Measurements from ENCODE around the gene ARID3B. TPM values are rescaled to one million over a fixed set of nuclear protein-coding genes. Genes with fewer than 3 reads are reported as not detected.

Gene ARID3B
- total and polyA plus RNA-seq, 2 experiments from 2014 or later: 13.2 to 19.8 TPM

DNA sequence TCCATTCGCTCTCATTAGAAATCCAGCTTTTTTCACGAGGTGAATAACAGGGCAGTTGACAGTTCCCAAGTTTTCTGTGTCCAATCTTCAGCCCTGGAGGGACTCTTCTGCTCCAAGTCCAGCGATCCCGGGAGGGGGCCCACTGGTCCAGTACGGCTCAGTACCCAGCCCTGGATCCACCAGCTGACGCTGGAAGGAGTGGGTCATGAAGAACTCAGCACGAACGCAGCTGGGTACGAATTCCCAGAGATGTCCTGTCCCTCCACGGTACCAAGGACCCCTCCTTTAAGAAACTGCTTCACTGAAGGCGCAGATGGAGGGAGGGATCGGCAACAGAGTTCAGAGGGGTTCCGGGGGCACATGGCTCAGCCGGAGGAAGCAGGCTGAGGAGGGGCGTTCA lies 58.1 kb downstream of the ARID3B start:
- no peak for DNase-seq (ENCODE audit: low spot score)
- no peak overlapping the region for H3K4me2 ChIP-seq
- no peak overlapping the region for H2AFZ ChIP-seq
- H4K20me1 ChIP-seq (ENCODE audit: insufficient read depth, poor library complexity, severe bottlenecking): no peaks in the 10 kb centered on the region
- H3K4me1 ChIP-seq (ENCODE audit: insufficient read depth): no peaks in the 10 kb centered on the region
- no peaks in the 10 kb centered on the region for H3K9me3 ChIP-seq (ENCODE audit: low read depth)
- TF ChIP-seq, protein P1, sequence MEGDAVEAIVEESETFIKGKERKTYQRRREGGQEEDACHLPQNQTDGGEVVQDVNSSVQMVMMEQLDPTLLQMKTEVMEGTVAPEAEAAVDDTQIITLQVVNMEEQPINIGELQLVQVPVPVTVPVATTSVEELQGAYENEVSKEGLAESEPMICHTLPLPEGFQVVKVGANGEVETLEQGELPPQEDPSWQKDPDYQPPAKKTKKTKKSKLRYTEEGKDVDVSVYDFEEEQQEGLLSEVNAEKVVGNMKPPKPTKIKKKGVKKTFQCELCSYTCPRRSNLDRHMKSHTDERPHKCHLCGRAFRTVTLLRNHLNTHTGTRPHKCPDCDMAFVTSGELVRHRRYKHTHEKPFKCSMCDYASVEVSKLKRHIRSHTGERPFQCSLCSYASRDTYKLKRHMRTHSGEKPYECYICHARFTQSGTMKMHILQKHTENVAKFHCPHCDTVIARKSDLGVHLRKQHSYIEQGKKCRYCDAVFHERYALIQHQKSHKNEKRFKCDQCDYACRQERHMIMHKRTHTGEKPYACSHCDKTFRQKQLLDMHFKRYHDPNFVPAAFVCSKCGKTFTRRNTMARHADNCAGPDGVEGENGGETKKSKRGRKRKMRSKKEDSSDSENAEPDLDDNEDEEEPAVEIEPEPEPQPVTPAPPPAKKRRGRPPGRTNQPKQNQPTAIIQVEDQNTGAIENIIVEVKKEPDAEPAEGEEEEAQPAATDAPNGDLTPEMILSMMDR (IDR thresholded peaks at IDR 0.05; ENCODE audit: poor library complexity): no peak
- TF ChIP-seq EZH2phosphoT487 (IDR thresholded peaks at IDR 0.05; ENCODE audit: low read depth, severe bottlenecking, unreplicated experiment) (no peak), EZH2 (IDR thresholded peaks at IDR 0.05; ENCODE audit: borderline replicate concordance) (no peak)
- H3K79me2 ChIP-seq: no peaks in the 10 kb centered on the region
- no peaks in the 10 kb centered on the region for H3K27me3 ChIP-seq
- H3K36me3 ChIP-seq (replicated peaks; ENCODE audit: insufficient read depth, low read depth): no peaks in the 10 kb centered on the region
- H3K4me3 ChIP-seq: no peak overlapping the region
- 96% methylated on average over 15 of the region's 15 CpGs for WGBS (ENCODE audit: low lambda C conversion rate, missing lambda C conversion rate)
- no peaks in the 10 kb centered on the region for H3K9me2 ChIP-seq (replicated peaks; ENCODE audit: insufficient read depth)
- no peak overlapping the region for H3K27ac ChIP-seq

GRCh38 chr15:74603026-74603788 lies 62.2 kb downstream of the ARID3B start:
- Histone ChIP-seq H3K9me3 (ENCODE audit: low read depth) (no peaks in the 10 kb centered on the region), H3K27me3 (no peaks in the 10 kb centered on the region), H2AFZ (no peak overlapping the region), H4K20me1 (ENCODE audit: insufficient read depth, poor library complexity, severe bottlenecking) (no peaks in the 10 kb centered on the region), H3K27ac (no peak overlapping the region), H3K4me2 (no peak overlapping the region), H3K36me3 (replicated peaks; ENCODE audit: insufficient read depth, low read depth) (no peaks in the 10 kb centered on the region), H3K4me3 (no peak overlapping the region), H3K9me2 (replicated peaks; ENCODE audit: insufficient read depth) (no peaks in the 10 kb centered on the region), H3K4me1 (ENCODE audit: insufficient read depth) (no peaks in the 10 kb centered on the region), H3K79me2 (no peaks in the 10 kb centered on the region)
- 91% methylated on average over 13 of the region's 13 CpGs for WGBS (ENCODE audit: low lambda C conversion rate, missing lambda C conversion rate)
- no peak for DNase-seq (ENCODE audit: low spot score)
- no peak for TF ChIP-seq EZH2 (IDR thresholded peaks at IDR 0.05; ENCODE audit: borderline replicate concordance)
- TF ChIP-seq EZH2phosphoT487 (IDR thresholded peaks at IDR 0.05; ENCODE audit: low read depth, severe bottlenecking, unreplicated experiment): no peak
- TF ChIP-seq, protein P1 (IDR thresholded peaks at IDR 0.05; ENCODE audit: poor library complexity): no peak

GRCh38 chr15:74603789-74604705 lies 63.0 kb downstream of the ARID3B start:
- Histone ChIP-seq H3K9me2 (replicated peaks; ENCODE audit: insufficient read depth) (no peaks in the 10 kb centered on the region), H4K20me1 (ENCODE audit: insufficient read depth, poor library complexity, severe bottlenecking) (no peaks in the 10 kb centered on the region), H3K4me3 (no peak overlapping the region), H3K79me2 (no peaks in the 10 kb centered on the region), H3K27me3 (no peaks in the 10 kb centered on the region), H2AFZ (no peak overlapping the region), H3K27ac (no peak overlapping the region), H3K9me3 (ENCODE audit: low read depth) (no peaks in the 10 kb centered on the region), H3K4me2 (no peak overlapping the region), H3K4me1 (ENCODE audit: insufficient read depth) (no peaks in the 10 kb centered on the region), H3K36me3 (replicated peaks; ENCODE audit: insufficient read depth, low read depth) (no peaks in the 10 kb centered on the region)
- no peak for TF ChIP-seq EZH2 (IDR thresholded peaks at IDR 0.05; ENCODE audit: borderline replicate concordance)
- TF ChIP-seq EZH2phosphoT487 (IDR thresholded peaks at IDR 0.05; ENCODE audit: low read depth, severe bottlenecking, unreplicated experiment): no peak
- TF ChIP-seq, protein P1 (IDR thresholded peaks at IDR 0.05; ENCODE audit: poor library complexity): no peak
- WGBS (ENCODE audit: low lambda C conversion rate, missing lambda C conversion rate): 91% methylated on average over 10 of the region's 11 CpGs
- no peak for DNase-seq (ENCODE audit: low spot score)
